Stomach (tissue), 19 donors: ENCODE measurements around the gene RAI1. TPM values are rescaled to one million over a fixed set of nuclear protein-coding genes. Genes with fewer than 3 reads are reported as not detected.
"Not testable (repeated sequence)": the region's sequence is repeated elsewhere in the genome, so short reads cannot be mapped to it uniquely, and the experiment has no call there.

Experiments
- DNase-seq, 2 donors: peaks; one replicate each; pipeline versions ENCODE4 v3.0.0 to v3.0.0-alpha.2; 2013 to 2019
- H3K27ac ChIP-seq, 5 donors: fragments of 200-600 bp in 4 of 5; sonication (generic) in 4 of 5; one replicate each; pipeline ENCODE4 v1.5.1; 2013 to 2019; ENCODE audit warnings: mild to moderate bottlenecking in 1 of 5, moderate library complexity in 1 of 5
- H3K27me3 ChIP-seq, 3 donors: fragments of 200-600 bp; sonication (generic); one replicate each; pipeline ENCODE4 v1.5.1; 2017 to 2019; ENCODE audit warnings: mixed run types in 1 of 3
- H3K36me3 ChIP-seq, 4 donors: fragments of 200-600 bp; sonication (generic); 1 replicate in 3 of 4; 2 replicates in 1 of 4; pipeline ENCODE4 v1.5.1; 2016 to 2019
- H3K4me1 ChIP-seq, 4 donors: fragments of 200-600 bp; sonication (generic); one replicate each; pipeline ENCODE4 v1.5.1; 2016 to 2019
- H3K4me3 ChIP-seq, 4 donors: fragments of 200-600 bp; sonication (generic) in 3 of 4; one replicate each; pipeline ENCODE4 v1.5.1; 2016 to 2019; ENCODE audit warnings: mild to moderate bottlenecking in 1 of 4
- H3K9me3 ChIP-seq, 4 donors: fragments of 200-600 bp; sonication (generic); one replicate each; pipeline ENCODE4 v1.5.1; 2016 to 2019
- CTCF ChIP-seq, 7 experiments: fragments of 450-650 bp in 4 of 7; fragments of 200-600 bp in 3 of 7; sonication (generic) in 3 of 7; IDR thresholded peaks; one replicate each; pipeline ENCODE4 v1.5.1; 2016 to 2019; ENCODE audit warnings: antibody characterized with exemption in 7 of 7, control low read depth in 2 of 7, mild to moderate bottlenecking in 1 of 7
- EP300 ChIP-seq: sonication (generic); formaldehyde crosslinking; IDR thresholded peaks from one replicate; pipeline ENCODE4 v1.6.1; 2017; ENCODE audit warnings: antibody characterized with exemption
- POLR2A ChIP-seq, 4 donors: fragments of 450-650 bp; IDR thresholded peaks; one replicate each; pipeline ENCODE4 v1.6.1; 2016; ENCODE audit warnings: antibody characterized with exemption in 4 of 4, control low read depth in 2 of 4, mild to moderate bottlenecking in 1 of 4, moderate library complexity in 1 of 4
- POLR2AphosphoS5 ChIP-seq, 3 donors: sonication (generic); formaldehyde crosslinking; IDR thresholded peaks; one replicate each; pipeline ENCODE4 v1.6.1; 2016; ENCODE audit warnings: antibody characterized with exemption in 3 of 3
- WGBS, 5 donors: extraction: QIAGEN DNeasy Blood & Tissue Kit in 3 of 5; methylation state at CpG; one replicate each; pipeline versions ENCODE4 v1.1.5 to v1.1.7; 2013 to 2018; 5-methylcytosine and 5-hydroxymethylcytosine counted together
- intact Hi-C: fragments of 100-400 bp; cut with DNase I; formaldehyde crosslinking; loops from one replicate; pipeline ENCODE4 v1.15.1; 2023; ENCODE audit warnings: low total_unique reads
- long read RNA-seq, 10 donors: transcript quantifications; one replicate each; lab custom pipeline, GENCODE V29; 2026
- polyA plus RNA-seq, 3 donors: library from polyadenylated mRNA; stranded (reverse); fragments of 200-250 nt; gene quantifications; one replicate each; pipeline ENCODE4 v1.2.3, GENCODE V29; 2013
- total RNA-seq, 5 donors: library from RNA; depleted of rRNA; stranded (reverse); fragments of >200 nt; gene quantifications; one replicate each; pipeline versions ENCODE4 v1.1.0 to v1.2.3, GENCODE V29; 2014 to 2016
- donor health status: healthy with polysubstance abuse.
- donor health status: Bipolar disorder and iron deficiency.
- donor health status: healthy.

RAI1 gene
- 10 to 100 TPM; 19.1 to 94.5 (median 46.9) TPM for total RNA-seq
- polyA plus RNA-seq: 10 to 100 TPM in 2 of 3 donors, 1 to 10 TPM in 1; 4.6 to 12.5 (median 12.0) TPM
- long read RNA-seq, donor 1, partial matches to known transcripts: 6 of 6 reads
- long read RNA-seq, donor 1, other reads (novel, unspliced or antisense): 0 of 6 reads
- long read RNA-seq, donor 2, full-length matches to known transcripts: 3 of 3 reads
- long read RNA-seq, donor 2, partial matches to known transcripts: 0 of 3 reads
- long read RNA-seq, donor 2, other reads (novel, unspliced or antisense): 0 of 3 reads
- long read RNA-seq, donor 3, partial matches to known transcripts: 0 of 1 reads
- long read RNA-seq, donor 3, other reads (novel, unspliced or antisense): 0 of 1 reads
- long read RNA-seq, donor 4: 0 reads
- long read RNA-seq, donor 5, partial matches to known transcripts: 7 of 7 reads
- long read RNA-seq, donor 5, other reads (novel, unspliced or antisense): 0 of 7 reads
- long read RNA-seq, donor 6, partial matches to known transcripts: 26 of 32 reads
- long read RNA-seq, donor 6, other reads (novel, unspliced or antisense): 0 of 32 reads
- long read RNA-seq, donor 7, partial matches to known transcripts: 5 of 10 reads
- long read RNA-seq, donor 7, other reads (novel, unspliced or antisense): 0 of 10 reads
- long read RNA-seq, donor 8, partial matches to known transcripts: 12 of 15 reads
- long read RNA-seq, donor 8, other reads (novel, unspliced or antisense): 0 of 15 reads
- long read RNA-seq, donor 9, partial matches to known transcripts: 23 of 23 reads
- long read RNA-seq, donor 9, other reads (novel, unspliced or antisense): 0 of 23 reads
- long read RNA-seq, donor 10: 0 reads

DNA sequence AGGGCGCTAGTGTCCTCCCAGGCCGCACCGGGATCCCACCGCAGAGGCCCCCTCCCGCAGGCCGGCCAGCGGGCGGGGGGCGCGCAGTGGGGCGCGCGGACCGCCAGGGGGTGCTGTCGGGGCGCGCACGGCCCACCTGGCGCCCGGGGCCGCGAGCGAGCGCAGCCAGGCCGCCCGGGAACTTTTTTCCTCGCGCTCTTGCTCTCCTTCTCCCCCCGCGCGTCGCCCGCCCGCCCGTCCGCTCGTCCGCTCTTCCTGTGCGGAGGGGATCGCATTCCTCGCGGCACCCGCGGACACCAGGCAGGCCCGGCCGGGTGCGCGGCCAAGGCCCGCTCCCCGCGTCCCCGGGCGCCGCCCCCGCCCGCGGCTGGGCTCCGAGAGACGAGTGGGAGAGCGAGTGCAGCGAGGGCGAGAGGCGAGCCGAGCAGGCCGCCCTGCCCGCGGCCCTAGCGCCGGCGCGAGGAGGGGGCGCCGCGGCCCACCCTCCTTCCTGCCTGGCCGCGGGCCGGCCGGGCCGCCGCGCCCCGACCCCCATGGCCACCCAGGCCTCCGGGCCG, at the start of gene RAI1:
RAI1 (plus strand) TSS at position 272 of the 557 bp plus-strand sequence. CDS start 111,491 bp downstream, outside the sequence.
- WGBS, 5 donors: 0 to 2% (median 1%) methylated on average over 20 to 84 of the region's 84 CpGs
- Histone ChIP-seq H3K27me3 (no peaks in the 10 kb centered on the region), H3K27ac (peak within 1 kb of the TSS; percentile 94 to 97 (median 95)), H3K9me3 (no peaks in the 10 kb centered on the region), H3K4me3 (peak within 1 kb of the TSS; percentile 75 to 81 (median 80)), H3K36me3 (no peaks in the 10 kb centered on the region), H3K4me1 (peaks cover 31 to 40% (median 38%) of the 10 kb centered on the region in 4 donors)
- TF ChIP-seq CTCF (IDR thresholded peaks at IDR 0.05): peak in 3 of 7 experiments; percentile 64 to 97 (median 81)
- TF ChIP-seq POLR2AphosphoS5 (IDR thresholded peaks at IDR 0.05): peak in 2 of 3 donors; percentile 51
- no peak for TF ChIP-seq POLR2A (IDR thresholded peaks at IDR 0.05)
- intact Hi-C loops: loop anchor here (10.0 kb wide), 1 partner anchor 104 kb away; no protein-coding TSS in a partner anchor
- peak; percentile 81 to 95 for DNase-seq

DNA sequence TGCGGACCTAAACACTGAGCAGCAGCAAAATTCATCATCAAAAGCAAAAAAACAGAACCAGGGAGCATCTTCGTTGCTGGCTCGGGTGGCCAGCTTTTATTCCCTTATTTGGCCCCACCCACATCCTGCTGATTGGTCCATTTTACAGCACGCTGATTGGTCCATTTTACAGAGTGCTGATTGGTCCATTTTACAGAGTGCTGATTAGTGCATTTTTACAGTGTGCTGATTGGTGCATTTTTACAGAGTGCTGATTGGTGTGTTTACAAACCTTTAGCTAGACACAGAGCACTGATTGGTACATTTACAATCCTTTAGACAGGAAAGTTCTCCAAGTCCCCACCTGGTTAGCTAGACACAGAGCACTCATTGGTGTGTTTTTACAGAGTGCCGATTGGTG, 48.6 kb upstream of the RAI1 start:
- H3K27me3 ChIP-seq: not testable (repeated sequence)
- WGBS, 5 donors: 77 to 88% (median 86%) methylated on average over 5 of the region's 5 CpGs

GRCh38 chr17:17633310-17633709, 47.9 kb upstream of the RAI1 start:
- Histone ChIP-seq H3K4me1 (no peaks in the 10 kb centered on the region), H3K4me3 (no peak overlapping the region), H3K27me3 (peaks cover 0 to 7% (median 0%) of the 10 kb centered on the region in 3 donors), H3K9me3 (peaks cover 0 to 3% (median 0%) of the 10 kb centered on the region in 4 donors), H3K36me3 (no peaks in the 10 kb centered on the region), H3K27ac (no peak overlapping the region)
- WGBS, 5 donors: 90 to 96% (median 92%) methylated on average over 6 of the region's 6 CpGs
- TF ChIP-seq POLR2AphosphoS5 (IDR thresholded peaks at IDR 0.05): no peak
- TF ChIP-seq POLR2A (IDR thresholded peaks at IDR 0.05): no peak
- TF ChIP-seq EP300: no peak
- no peak for TF ChIP-seq CTCF (IDR thresholded peaks at IDR 0.05)
- intact Hi-C loops: no loop called here
- DNase-seq: no peak

More for the DNA sequence above, 48.6 kb upstream of the RAI1 start:
- H3K4me1 ChIP-seq, H3K9me3 ChIP-seq, H3K27ac ChIP-seq, H3K36me3 ChIP-seq, DNase-seq, intact Hi-C loops, H3K4me3 ChIP-seq: not testable (repeated sequence)

- 87 to 94% (median 92%) methylated on average over 5 of the region's 5 CpGs for WGBS, 5 donors
- TF ChIP-seq CTCF (IDR thresholded peaks at IDR 0.05) (no peak), POLR2A (IDR thresholded peaks at IDR 0.05) (no peak), POLR2AphosphoS5 (IDR thresholded peaks at IDR 0.05) (no peak), EP300 (no peak)
- intact Hi-C loops: no loop called here
- Histone ChIP-seq H3K4me1 (no peaks in the 10 kb centered on the region), H3K4me3 (no peak overlapping the region), H3K36me3 (no peaks in the 10 kb centered on the region), H3K9me3 (peaks cover 0 to 3% (median 0%) of the 10 kb centered on the region in 4 donors), H3K27ac (no peak overlapping the region), H3K27me3 (peaks cover 0 to 7% (median 0%) of the 10 kb centered on the region in 3 donors)
- no peak for DNase-seq
These were observed 46.1 kb upstream of the RAI1 start for GRCh38 chr17:17635126-17635525.

DNA sequence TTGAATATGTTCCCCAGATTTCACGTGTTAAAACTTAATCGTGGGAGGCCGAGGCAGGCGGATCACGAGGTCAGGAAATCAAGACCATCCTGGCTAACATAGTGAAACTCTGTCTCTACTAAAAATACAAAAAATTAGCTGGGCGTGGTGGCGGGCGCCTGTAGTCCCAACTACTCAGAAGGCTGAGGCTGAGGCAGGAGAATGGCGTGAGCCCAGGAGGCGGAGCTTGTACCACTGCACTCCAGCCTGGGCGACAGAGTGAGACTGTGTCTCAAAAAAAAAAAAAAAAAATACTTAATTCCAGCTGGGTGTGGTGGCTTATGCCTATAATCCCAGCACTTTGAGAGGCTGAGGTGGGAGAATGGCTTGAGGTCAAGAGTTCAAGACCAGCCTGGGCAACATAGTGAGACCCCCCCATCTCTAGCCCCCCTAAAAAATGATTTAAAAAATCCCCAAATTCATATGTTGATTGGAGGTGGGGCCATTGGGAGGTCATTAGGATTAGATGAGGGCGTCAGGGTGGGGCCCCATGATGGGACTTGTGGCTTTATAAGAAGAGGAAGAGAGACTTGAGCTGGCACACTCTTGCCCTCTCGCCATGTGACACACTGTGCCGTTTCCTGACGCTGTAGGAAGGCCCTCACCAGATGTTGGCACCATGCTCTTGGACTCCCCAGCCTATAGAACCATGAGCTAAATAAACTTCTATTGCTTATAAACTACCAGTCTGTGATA, 45.6 kb upstream of the RAI1 start:
- H3K4me3 ChIP-seq, H3K27me3 ChIP-seq, H3K36me3 ChIP-seq, H3K27ac ChIP-seq, intact Hi-C loops, H3K9me3 ChIP-seq, H3K4me1 ChIP-seq, DNase-seq: not testable (repeated sequence)
- 81 to 86% (median 82%) methylated on average over 15 of the region's 15 CpGs for WGBS, 5 donors
